ENCODE measurements around the gene CD38. TPM values are rescaled to one million over a fixed set of nuclear protein-coding genes. Genes with fewer than 3 reads are reported as not detected.
"Not testable (repeated sequence)": the region's sequence is repeated elsewhere in the genome, so short reads cannot be mapped to it uniquely, and the experiment has no call there.

The CD38 gene
- total RNA-seq, 1 donor from 2014 or later = 0.07 TPM

DNA sequence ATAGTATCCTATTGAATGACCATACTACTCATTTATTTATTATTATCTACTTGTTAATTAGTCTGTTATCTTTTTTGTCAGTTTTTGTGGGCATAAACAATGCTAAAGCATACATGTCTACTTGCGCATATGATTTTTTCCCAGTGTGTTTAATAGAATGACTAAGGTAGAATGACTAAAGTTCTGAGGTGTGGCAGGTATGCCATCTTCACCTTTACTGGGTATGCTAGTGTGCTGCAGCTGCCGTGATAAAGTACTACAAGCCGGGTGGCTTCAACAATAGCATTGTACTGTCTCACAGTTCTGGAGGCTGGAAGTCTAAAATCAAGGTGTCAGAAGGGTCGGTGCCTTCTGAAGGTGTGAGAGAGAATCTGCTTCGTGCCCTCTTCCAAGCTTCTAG, 19.2 kb downstream of the CD38 start:
- DNase-seq (ENCODE audit: low read depth, low spot score) = no peak

DNA sequence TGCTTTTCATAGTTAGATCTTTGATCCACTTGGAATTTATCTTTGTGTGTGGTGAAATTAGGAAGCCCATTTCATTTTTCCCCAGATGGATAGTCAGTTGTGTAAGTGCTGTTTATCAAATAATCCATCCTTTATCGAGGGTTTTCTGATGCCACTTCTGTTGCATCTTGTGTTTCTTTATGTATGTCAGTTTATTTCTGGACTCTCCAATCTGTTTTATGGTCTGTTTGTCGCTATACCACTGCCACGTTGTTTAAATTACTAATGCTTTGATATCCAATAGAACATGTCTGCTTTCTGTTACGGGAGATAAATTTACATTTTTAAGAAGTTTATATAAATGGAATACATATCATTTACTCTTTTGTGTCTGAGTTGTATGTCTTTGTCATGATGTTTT, 21.0 kb downstream of the CD38 start:
- DNase-seq (ENCODE audit: low read depth, low spot score) = no peak

DNA sequence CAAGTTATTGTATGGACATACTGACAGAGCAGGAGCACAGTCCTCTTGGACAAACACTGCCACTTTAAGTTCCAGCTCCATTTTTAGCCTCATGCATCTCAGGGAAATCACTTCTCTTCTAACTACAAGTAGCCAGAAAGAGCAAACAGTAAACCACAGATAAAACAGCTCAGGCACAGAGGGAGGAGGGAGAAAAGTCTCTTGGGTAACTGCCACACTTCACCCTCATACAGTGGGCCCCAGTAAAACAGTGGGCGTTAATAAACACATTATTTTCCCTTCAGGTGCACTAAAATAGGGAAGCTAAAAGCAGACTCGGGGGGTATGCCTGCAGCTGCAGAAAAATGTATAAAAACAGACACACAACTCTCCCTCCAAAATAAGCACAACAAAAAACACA, 21.6 kb downstream of the CD38 start:
- DNase-seq (ENCODE audit: low read depth, low spot score) = no peak

DNA sequence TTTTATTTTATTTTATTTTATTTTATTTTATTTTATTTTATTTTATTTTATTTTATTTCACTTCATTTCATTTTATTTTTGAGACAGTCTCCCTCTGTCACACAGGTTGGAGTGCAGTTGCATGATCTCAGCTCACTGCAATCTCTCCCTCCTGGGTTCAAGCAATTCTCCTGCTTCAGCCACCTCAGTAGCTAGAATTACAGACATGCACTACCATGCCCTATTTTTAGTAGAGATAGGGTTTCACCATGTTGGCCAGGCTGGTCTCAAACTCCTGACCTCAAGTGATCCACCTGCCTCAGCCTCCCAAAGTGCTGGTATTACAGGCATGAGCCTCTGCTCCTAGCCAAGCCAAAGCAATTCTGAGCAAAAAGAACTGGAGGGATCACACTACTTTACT, 24.4 kb downstream of the CD38 start:
- DNase-seq (ENCODE audit: low read depth, low spot score) = not testable (repeated sequence)

GRCh38 chr4:15805583-15806517, 27.7 kb downstream of the CD38 start:
- peak; percentile 17 for DNase-seq (ENCODE audit: low read depth, low spot score)

DNA sequence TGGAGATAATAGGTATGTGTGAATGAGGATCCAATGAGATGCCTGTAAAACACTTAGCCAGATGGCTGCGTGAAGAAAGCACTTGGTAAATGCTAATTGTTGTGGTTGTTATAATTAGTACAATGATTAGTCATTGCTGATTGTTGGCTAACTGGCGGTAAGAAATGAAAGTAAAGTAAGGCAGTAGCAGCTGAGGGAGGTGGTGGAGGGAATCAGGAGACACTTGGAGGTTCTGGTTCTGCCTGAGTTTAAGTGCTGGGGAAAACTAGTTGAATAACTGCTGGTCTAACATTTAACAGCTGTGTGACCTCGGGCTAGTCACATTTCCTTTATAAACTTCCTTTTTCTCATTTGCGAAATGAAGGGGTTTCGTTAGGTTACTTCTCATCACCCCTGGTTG, 30.9 kb downstream of the CD38 start:
- no peak for DNase-seq (ENCODE audit: low read depth, low spot score)

DNA sequence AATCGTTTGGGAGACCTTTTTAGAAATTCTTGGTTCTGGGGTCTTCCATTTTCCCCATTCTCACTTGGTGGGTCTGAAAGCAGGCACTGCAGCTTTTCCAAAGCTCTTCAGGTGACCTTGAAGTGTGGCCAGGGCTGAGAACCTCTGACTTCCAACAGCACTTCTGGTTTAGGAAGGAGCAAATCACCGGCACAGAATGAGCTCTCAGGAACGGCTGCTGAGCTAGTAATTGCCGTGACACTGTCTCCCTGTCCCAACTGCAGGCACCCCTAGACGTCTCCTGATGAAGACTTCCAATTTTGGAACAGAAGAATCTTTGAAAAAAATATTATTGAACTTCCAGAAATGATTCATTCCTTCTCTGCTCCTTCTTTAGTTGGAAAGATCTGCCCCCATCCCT, 31.3 kb downstream of the CD38 start:
- DNase-seq (ENCODE audit: low read depth, low spot score) = no peak

GRCh38 chr4:15811703-15812337, 33.7 kb downstream of the CD38 start:
- DNase-seq (ENCODE audit: low read depth, low spot score) = no peak

- DNase-seq (ENCODE audit: low read depth, low spot score) = no peak
Observed at GRCh38 chr4:15832523-15833451, 54.7 kb downstream of the CD38 start.

DNA sequence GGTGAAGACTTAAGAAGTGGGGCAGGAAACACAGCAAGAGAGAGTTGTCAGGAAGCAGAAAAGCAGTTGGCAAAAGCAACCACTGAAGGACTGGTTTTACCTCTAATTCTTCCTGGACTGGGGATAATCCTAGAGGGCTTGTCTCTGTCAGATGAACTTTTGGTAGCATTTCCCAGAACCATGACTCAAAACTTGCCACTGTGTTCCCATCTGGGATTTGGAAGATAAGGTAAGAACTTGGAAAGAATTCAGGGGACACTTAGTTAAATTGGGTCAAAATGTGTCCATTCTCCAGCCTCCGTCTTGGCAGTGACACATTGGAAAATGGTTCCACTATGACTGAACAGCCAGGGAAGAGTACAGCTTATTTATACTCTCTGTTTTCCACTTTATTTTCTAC, 55.7 kb downstream of the CD38 start:
- no peak for DNase-seq (ENCODE audit: low read depth, low spot score)

DNA sequence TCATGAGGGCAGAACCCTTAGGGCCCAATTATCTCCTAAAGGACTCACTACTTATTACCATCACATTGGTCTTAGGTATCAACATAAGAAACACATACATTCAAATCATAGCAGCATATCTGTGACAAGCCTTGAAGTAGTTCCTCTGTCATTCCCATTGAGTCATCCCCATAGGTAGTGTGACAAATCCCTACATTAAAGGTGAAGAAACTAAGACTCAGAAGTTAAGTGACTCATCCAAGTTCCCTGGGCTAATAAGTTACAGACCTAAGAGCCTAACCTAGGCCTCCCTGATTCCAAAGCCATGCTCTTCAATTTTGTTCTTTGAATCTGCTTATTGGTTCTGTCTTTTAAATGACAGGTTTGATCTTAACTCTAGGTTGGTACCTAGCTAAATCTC, 58.2 kb downstream of the CD38 start:
- no peak for DNase-seq (ENCODE audit: low read depth, low spot score)

GRCh38 chr4:15837591-15837990, 59.5 kb downstream of the CD38 start:
- no peak for DNase-seq (ENCODE audit: low read depth, low spot score)

DNA sequence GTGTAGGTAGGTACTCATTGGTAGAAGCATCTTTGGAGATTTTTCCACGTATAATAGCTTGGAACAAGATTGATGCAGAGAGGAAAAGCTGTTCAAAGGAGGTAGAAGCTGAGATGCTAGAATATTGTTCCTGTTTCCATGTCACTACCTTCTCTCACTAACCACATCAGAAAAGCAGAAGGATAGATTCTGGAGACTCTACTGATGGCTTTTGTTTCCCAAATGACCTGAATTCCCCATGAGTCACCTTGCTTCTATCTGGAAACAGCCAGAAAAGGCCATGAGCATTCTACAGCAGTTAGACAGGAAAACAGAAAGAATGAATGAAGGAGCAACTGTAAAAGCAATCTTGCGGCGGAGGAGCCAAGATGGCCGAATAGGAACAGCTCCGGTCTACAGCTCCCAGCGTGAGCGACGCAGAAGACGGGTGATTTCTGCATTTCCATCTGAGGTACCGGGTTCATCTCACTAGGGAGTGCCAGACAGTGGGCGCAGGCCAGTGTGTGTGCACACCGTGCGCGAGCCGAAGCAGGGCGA, 63.1 kb downstream of the CD38 start:
- DNase-seq (ENCODE audit: low read depth, low spot score) = not testable (repeated sequence)

GRCh38 chr4:15847746-15848145, 69.6 kb downstream of the CD38 start:
- no peak for DNase-seq (ENCODE audit: low read depth, low spot score)

GRCh38 chr4:15848191-15848842, 70.2 kb downstream of the CD38 start:
- DNase-seq (ENCODE audit: low read depth, low spot score) = no peak

GRCh38 chr4:15851969-15852368, 73.8 kb downstream of the CD38 start:
- DNase-seq (ENCODE audit: low read depth, low spot score) = no peak

GRCh38 chr4:15852524-15852923, 74.4 kb downstream of the CD38 start:
- DNase-seq (ENCODE audit: low read depth, low spot score) = no peak

DNA sequence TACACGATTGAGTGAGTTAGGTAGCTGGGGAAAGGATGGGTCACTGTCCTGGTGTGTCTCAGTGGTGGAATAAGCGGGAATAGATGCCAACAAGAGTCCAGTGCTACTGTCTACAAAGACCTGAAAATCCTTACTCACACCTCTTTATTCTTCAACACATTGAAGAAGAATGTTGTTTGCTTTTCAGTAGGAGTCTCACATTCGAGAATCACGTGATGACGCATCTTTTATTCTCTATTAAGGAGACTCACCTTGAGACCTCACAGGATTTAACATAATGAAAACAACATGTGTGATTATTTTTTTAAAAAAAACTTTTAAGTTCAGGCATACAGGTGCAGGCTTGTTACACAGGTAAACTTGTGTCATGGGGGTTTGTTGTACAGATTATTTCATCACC, 75.2 kb downstream of the CD38 start:
- no peak for DNase-seq (ENCODE audit: low read depth, low spot score)

- DNase-seq (ENCODE audit: low read depth, low spot score) = no peak
Observed at GRCh38 chr4:15855804-15856475, 77.8 kb downstream of the CD38 start.

DNA sequence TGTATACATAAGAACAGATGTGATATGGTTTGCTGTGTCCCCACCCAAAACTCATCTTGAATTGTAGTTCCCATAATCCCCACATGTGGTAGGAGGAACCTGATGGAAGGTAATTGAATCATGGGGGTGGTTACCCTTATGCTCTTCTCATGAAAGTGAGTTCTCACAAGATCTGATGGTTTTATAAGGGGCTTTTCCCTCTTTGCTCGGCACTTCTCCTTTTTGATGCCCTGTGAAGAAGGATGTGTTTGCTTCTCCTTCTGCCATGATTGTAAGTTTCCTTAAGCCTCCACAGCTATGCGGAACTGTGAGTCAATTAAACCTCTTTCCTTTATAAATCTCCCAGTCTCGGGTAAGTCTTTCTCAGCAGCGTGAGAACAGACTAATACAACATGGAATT, 83.1 kb downstream of the CD38 start:
- not testable (repeated sequence) for DNase-seq (ENCODE audit: low read depth, low spot score)

Data from pulmonary artery endothelial cell (primary cell).